Measurements from ENCODE around the gene SH3D21.

The SH3D21 gene

DNA sequence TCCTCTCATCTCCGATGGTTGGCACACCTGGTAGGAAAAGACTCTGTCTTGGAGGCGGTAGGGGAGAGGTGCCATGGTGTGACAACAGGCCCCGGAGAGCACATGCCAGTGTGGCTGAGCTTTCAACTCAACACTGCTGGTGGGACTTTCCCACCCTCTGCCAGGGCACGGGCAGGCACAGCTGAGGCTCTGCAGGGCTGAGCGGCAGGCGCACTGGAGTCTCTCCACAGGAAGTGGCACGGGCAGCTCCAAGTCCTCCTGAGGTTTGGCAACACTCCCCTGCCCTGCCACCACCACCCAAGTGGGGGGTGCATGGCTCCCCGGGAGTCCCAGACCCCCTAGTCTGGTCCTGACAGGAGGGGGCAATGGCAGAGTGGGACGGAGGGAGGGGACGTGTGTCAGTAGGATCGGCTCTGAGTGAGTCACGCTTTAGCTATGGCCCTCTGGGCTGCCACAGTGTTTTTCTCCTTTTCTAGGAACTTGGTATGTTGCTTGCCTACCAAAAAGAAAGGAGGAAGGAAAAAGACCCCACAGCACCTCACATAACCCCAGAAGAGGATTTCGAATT lies 44.6 kb downstream of the SH3D21 start:
- no peak for DNase-seq (ENCODE audit: extremely low read depth, low read depth)
- TF ChIP-seq, protein P1, sequence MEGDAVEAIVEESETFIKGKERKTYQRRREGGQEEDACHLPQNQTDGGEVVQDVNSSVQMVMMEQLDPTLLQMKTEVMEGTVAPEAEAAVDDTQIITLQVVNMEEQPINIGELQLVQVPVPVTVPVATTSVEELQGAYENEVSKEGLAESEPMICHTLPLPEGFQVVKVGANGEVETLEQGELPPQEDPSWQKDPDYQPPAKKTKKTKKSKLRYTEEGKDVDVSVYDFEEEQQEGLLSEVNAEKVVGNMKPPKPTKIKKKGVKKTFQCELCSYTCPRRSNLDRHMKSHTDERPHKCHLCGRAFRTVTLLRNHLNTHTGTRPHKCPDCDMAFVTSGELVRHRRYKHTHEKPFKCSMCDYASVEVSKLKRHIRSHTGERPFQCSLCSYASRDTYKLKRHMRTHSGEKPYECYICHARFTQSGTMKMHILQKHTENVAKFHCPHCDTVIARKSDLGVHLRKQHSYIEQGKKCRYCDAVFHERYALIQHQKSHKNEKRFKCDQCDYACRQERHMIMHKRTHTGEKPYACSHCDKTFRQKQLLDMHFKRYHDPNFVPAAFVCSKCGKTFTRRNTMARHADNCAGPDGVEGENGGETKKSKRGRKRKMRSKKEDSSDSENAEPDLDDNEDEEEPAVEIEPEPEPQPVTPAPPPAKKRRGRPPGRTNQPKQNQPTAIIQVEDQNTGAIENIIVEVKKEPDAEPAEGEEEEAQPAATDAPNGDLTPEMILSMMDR (IDR thresholded peaks at IDR 0.05; ENCODE audit: low read depth, low read length): no peak

DNA sequence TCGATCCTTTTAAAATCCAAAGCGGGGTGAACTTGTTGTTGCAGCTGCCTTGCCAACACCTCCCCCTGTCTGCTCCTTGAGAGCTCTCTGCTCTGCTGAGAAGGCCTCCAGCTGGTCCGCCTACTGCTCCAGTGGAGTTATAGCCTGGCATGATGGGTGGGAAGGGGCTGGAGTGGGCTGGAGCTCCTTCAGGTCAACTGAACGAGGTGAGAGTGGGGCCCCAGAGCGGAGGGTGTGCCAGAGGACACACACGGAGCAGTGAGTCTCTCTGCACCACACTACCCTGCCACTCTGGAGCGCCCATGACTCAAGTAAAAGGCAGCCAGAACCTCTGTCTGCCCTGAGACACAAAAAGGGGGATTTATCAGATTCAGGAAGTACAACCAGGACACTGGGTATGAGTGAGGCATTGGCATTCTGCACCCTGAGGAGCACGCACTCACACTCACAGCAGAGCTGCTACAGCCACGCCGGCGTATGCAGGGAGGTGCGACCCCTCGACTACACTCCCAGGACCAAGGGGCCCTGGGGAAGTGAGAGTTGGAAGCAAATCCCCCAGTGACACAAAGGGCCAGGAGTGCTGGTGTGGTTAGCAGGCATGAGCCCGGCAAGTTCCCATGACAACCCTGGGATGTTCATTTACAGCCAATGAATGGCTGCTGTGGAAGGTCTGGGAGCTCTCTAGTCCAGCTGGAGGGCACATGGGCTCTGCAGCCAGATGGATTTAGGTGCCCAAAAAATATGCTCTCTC lies 45.2 kb downstream of the SH3D21 start:
- DNase-seq (ENCODE audit: extremely low read depth, low read depth): peak; percentile 59
- TF ChIP-seq, protein P1 (IDR thresholded peaks at IDR 0.05; ENCODE audit: low read depth, low read length): peak; percentile 16

DNA sequence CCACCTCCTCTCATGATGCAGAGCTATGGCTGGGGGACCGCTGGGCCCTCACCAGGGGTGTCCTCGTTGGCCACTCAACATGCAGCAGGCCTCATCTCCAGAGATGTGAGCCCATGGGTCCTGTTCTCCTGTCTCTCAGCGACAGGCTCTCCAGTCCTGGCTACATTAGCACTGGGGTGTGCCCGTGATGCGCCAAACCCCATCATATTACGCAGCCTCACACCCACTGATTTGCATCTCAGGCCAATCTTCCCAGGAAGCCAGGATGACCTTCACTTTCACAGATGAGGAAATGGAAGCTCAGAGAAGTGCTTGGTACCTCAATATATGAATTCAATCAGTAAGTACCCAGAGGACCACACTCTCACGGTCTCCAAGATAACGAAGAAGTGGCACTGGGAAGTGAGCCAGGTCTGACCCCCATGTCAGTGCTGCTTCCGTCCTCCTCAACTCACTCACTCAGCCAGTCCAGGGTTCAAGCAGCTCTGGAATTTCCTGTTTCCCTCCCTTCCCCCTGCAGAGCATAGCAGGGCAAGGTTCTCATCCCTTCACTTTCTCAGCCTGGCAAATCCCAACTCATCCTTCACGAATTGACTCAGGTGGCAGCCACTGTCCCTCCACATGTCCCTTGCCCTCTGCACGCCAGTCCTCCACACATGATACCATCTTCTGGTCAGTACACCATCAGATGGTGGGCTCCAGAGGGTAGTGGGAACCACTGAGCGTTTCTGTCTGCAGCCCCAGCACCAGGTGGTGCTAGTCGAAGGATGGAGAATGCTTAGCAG lies 46.1 kb downstream of the SH3D21 start:
- TF ChIP-seq, protein P1 (IDR thresholded peaks at IDR 0.05; ENCODE audit: low read depth, low read length): no peak; the same call in 1 of the 2 replicates
- no peak for DNase-seq (ENCODE audit: extremely low read depth, low read depth)

DNA sequence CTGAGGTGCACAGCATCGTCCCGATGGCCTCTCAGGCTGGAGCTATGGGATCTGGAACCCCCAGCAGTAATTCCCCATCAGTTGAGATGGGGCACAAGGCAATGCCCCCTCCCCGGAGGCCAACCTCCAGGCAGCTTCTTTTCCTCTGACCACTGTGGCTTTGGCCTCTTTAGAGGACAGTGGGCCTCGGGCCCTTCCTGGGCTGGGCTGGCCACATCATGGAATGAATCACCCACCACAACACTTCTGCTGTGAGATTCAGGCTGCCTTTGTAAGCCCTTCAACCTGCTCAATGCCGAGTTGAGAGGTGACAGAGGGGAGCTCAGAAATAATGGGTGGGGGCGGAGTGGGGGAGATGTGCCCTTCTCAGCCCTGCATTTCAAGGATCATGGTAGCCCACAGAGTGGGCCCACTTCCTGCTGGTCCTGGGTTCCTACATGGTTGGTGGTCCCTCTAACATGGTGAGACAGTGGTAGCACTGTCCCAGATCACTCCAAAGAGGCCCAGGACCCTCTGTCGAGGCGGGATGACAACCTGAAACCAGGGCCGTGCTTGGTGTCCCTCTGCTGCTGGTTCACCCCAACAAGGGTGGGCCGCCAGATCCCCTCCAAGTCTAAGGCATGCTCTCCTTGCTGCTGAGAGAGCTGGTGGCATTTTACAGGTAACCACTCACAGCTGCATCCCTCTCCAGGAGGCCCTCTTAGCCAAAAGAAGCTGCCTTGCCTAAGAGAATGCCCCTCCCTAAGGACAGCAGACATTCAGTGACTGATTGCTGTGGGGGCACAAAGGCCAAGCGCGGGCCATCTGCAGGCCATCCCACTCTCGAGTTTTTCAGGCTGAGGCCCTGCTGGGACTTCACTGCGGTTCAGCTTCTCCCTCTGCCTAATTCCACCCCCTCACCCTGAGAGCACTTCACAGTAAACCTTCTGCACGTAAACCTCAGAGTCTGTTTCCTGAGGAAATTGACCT lies 47.0 kb downstream of the SH3D21 start:
- TF ChIP-seq, protein P1 (IDR thresholded peaks at IDR 0.05; ENCODE audit: low read depth, low read length): no peak
- no peak for DNase-seq (ENCODE audit: extremely low read depth, low read depth)

DNA sequence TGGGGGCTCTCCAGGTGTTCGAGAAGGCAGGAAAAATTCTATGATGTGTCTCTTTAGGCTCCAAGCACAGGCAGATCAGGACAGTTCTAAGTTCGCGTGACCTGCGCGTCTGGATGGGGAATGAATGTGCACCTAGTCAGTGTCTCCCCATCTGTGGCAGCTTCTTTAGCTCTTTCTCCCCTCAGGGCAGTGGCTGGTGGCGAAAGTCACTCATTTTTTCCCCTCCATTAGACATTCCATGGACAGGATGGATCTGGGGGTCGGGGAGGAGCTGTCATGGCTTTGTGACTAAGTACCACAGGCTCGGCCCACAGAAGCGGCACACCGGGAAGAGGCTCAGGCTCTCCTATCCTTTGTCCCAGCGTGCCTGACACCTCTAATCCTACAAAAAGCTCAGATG lies 48.3 kb downstream of the SH3D21 start:
- no peak for DNase-seq (ENCODE audit: extremely low read depth, low read depth)
- TF ChIP-seq, protein P1 (IDR thresholded peaks at IDR 0.05; ENCODE audit: low read depth, low read length): no peak

DNA sequence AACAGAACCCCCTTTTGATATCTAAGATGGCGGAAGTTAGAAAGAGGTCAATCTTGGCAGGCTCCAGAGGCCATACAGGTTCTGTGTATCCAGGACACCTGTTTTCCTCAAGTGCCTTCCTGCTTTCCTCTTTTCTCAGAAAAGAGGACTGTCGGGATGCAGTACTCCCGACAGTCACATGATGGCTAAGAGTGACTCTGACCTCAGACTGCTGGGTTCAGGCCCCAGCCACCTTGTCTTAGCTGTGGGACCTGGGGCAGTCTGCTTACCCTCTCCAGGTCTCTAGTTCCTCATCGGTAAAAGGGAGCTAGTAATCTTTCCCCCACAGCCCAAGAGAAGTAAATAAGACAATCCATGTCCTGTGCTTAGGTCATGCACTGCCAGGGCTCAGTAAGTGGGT lies 49.6 kb downstream of the SH3D21 start:
- no peak for DNase-seq (ENCODE audit: extremely low read depth, low read depth)
- TF ChIP-seq, protein P1 (IDR thresholded peaks at IDR 0.05; ENCODE audit: low read depth, low read length): no peak
